Neural cell (in vitro differentiated cells): Measurements from ENCODE around the gene PCNX4. TPM values are rescaled to one million over a fixed set of nuclear protein-coding genes. Genes with fewer than 3 reads are reported as not detected.

Source experiments
- H2AFZ ChIP-seq: fragments of 200-600, 300-800 bp; sonication (generic), shearing (Covaris generic); 2 replicates; pipeline ENCODE4 v1.6.0; 2014; ENCODE audit warnings: low read depth, mild to moderate bottlenecking, antibody characterized with exemption, low read length, moderate library complexity
- H3F3A ChIP-seq: fragments of 200-600 bp; shearing (Covaris generic); 2 replicates; pipeline ENCODE4 v1.6.1; 2016; ENCODE audit warnings: mild to moderate bottlenecking, moderate library complexity, mixed read lengths, antibody characterized with exemption, low read length; ENCODE audit not compliant: insufficient read depth, poor library complexity, severe bottlenecking
- H3K27ac ChIP-seq: fragments of 200-600, 300-800 bp; sonication (generic), shearing (Covaris generic); 2 replicates; pipeline ENCODE4 v1.5.1; 2014; ENCODE audit warnings: mild to moderate bottlenecking, low read length, moderate library complexity
- H3K27me3 ChIP-seq: fragments of 300-800, 200-600 bp; sonication (generic), shearing (Covaris generic); 2 replicates; pipeline ENCODE4 v1.6.0; 2014; ENCODE audit warnings: mild to moderate bottlenecking, low read depth, low read length, moderate library complexity; ENCODE audit not compliant: insufficient read depth
- H3K36me3 ChIP-seq: fragments of 300-800, 200-600 bp; sonication (generic), shearing (Covaris generic); 2 replicates; pipeline ENCODE4 v1.5.1; 2014; ENCODE audit warnings: mild to moderate bottlenecking, antibody characterized with exemption, low read length, moderate library complexity; ENCODE audit not compliant: insufficient read depth
- H3K4me2 ChIP-seq: fragments of 300-800, 200-600 bp; sonication (generic), shearing (Covaris generic); 2 replicates; pipeline ENCODE4 v1.6.0; 2014; ENCODE audit warnings: mild to moderate bottlenecking, low read length
- H3K4me3 ChIP-seq: fragments of 300-800, 200-600 bp; sonication (generic), shearing (Covaris generic); 2 replicates; pipeline ENCODE4 v1.5.1; 2014; ENCODE audit warnings: mild to moderate bottlenecking, low read length, moderate library complexity
- H3K79me2 ChIP-seq: fragments of 200-600 bp; shearing (Covaris generic); replicated peaks from 2 replicates; pipeline ENCODE4 v1.6.0; 2014; ENCODE audit warnings: mild to moderate bottlenecking, low read length, moderate library complexity; ENCODE audit not compliant: insufficient read depth
- H3K9ac ChIP-seq: fragments of 300-800, 200-600 bp; sonication (generic), shearing (Covaris generic); 2 replicates; pipeline ENCODE4 v1.6.1; 2016; ENCODE audit warnings: mild to moderate bottlenecking, low read length, mixed read lengths
- H3K9me2 ChIP-seq: fragments of 200-600 bp; shearing (Covaris generic); 2 replicates; pipeline ENCODE4 v1.6.1; 2016; ENCODE audit warnings: mild to moderate bottlenecking, low read length, mixed read lengths; ENCODE audit not compliant: insufficient read depth
- H3K9me3 ChIP-seq: fragments of 200-600, 300-800 bp; sonication (generic), shearing (Covaris generic); 2 replicates; pipeline ENCODE4 v1.6.1; 2016; ENCODE audit warnings: mild to moderate bottlenecking, mixed run types, low read length, moderate library complexity, mixed read lengths
- H4K20me1 ChIP-seq: fragments of 200-600 bp; shearing (Covaris generic); 2 replicates; pipeline ENCODE4 v1.6.1; 2016; ENCODE audit warnings: mild to moderate bottlenecking, mixed run types; ENCODE audit not compliant: insufficient read depth
- CTCF ChIP-seq: fragments of 450-650 bp; IDR thresholded peaks from 2 replicates; pipeline ENCODE4 v1.5.1; 2014; ENCODE audit warnings: antibody characterized with exemption, mild to moderate bottlenecking, moderate library complexity; ENCODE audit not compliant: poor library complexity, severe bottlenecking
- EP300 ChIP-seq: fragments of 450-650 bp; conservative IDR thresholded peaks from 2 replicates; pipeline ENCODE4 v1.6.1; 2014; ENCODE audit warnings: antibody characterized with exemption, mild to moderate bottlenecking, moderate library complexity; ENCODE audit not compliant: poor library complexity, severe bottlenecking
- POLR2AphosphoS5 ChIP-seq: IDR thresholded peaks from 2 replicates; pipeline ENCODE4 v1.6.1; 2012
- RAD21 ChIP-seq: fragments of 450-650 bp; conservative IDR thresholded peaks from 2 replicates; pipeline ENCODE4 v1.6.1; 2014; ENCODE audit warnings: antibody characterized with exemption, mild to moderate bottlenecking, moderate library complexity
- REST ChIP-seq: IDR thresholded peaks from 2 replicates; pipeline ENCODE4 v1.6.1; 2012; ENCODE audit warnings: borderline replicate concordance
- SMC3 ChIP-seq: fragments of 450-650 bp; conservative IDR thresholded peaks from 2 replicates; pipeline ENCODE4 v1.6.1; 2014; ENCODE audit warnings: antibody characterized with exemption, mild to moderate bottlenecking, moderate library complexity; ENCODE audit not compliant: poor library complexity
- TAF1 ChIP-seq: IDR thresholded peaks from 2 replicates; pipeline ENCODE4 v1.6.1; 2012; ENCODE audit warnings: low read depth
- polyA plus RNA-seq: library from polyadenylated mRNA; depleted of rRNA; stranded (reverse); fragments of >200 nt; gene quantifications from 2 replicates; pipeline ENCODE4 v1.2.3, GENCODE V29; 2014

Gene PCNX4
- polyA plus RNA-seq, 1 donor from 2014 or later = 117 TPM

- Histone ChIP-seq H3K9me3 (no peaks in the 10 kb centered on the region), H3K4me2 (no peak overlapping the region), H3K4me3 (no peak overlapping the region), H3K36me3 (no peaks in the 10 kb centered on the region), H4K20me1 (no peaks in the 10 kb centered on the region), H3K9ac (no peak overlapping the region), H3K27me3 (no peaks in the 10 kb centered on the region), H3F3A (no peaks in the 10 kb centered on the region), H3K27ac (no peak overlapping the region), H2AFZ (no peak overlapping the region), H3K9me2 (no peaks in the 10 kb centered on the region), H3K79me2 (no peaks in the 10 kb centered on the region)
- TF ChIP-seq REST (no peak), POLR2AphosphoS5 (no peak), SMC3 (no peak), EP300 (no peak), CTCF (no peak), TAF1 (no peak)
Measured at GRCh38 chr14:60206249-60206670, 114.5 kb downstream of the PCNX4 start.

- Histone ChIP-seq H2AFZ (no peak overlapping the region), H3F3A (no peaks in the 10 kb centered on the region), H3K36me3 (no peaks in the 10 kb centered on the region), H4K20me1 (no peaks in the 10 kb centered on the region), H3K79me2 (no peaks in the 10 kb centered on the region), H3K4me2 (no peak overlapping the region), H3K27me3 (no peaks in the 10 kb centered on the region), H3K27ac (no peak overlapping the region), H3K9me3 (no peaks in the 10 kb centered on the region), H3K9ac (no peak overlapping the region), H3K9me2 (no peaks in the 10 kb centered on the region), H3K4me3 (no peak overlapping the region)
- no peak for TF ChIP-seq REST
- TF ChIP-seq RAD21 = no peak
Measured at GRCh38 chr14:60206837-60207533, 115.3 kb downstream of the PCNX4 start.
